Astrocyte (in vitro differentiated cells and primary cell): ENCODE results near the gene DOCK6. TPM values are rescaled to one million over a fixed set of nuclear protein-coding genes. Genes with fewer than 3 reads are reported as not detected.

ENCODE experiments used
- DNase-seq: peaks from one replicate; pipeline ENCODE4 v3.0.0-alpha.2; 2010; ENCODE audit warnings: low read depth
- FAIRE-seq: peaks from 2 replicates; lab custom pipeline; 2011; peaks lifted over from hg19 to GRCh38; lab: Jason Lieb, UNC
- H2AFZ ChIP-seq: 2 replicates; pipeline ENCODE4 v1.6.0; 2012; ENCODE audit warnings: low read depth, low read length, inconsistent platforms
- H3K27ac ChIP-seq: 2 replicates; pipeline ENCODE4 v1.5.1; 2011; ENCODE audit warnings: low read depth, low read length, inconsistent platforms
- H3K27me3 ChIP-seq: 2 replicates; pipeline ENCODE4 v1.6.0; 2011; ENCODE audit warnings: low read length, inconsistent platforms; ENCODE audit not compliant: insufficient read depth
- H3K36me3 ChIP-seq: 2 replicates; pipeline ENCODE4 v1.5.1; 2011; ENCODE audit warnings: low read length, inconsistent platforms; ENCODE audit not compliant: insufficient read depth
- H3K4me1 ChIP-seq: 2 replicates; pipeline ENCODE4 v1.5.1; 2011; ENCODE audit warnings: low read length, inconsistent platforms; ENCODE audit not compliant: insufficient read depth
- H3K4me2 ChIP-seq: 2 replicates; pipeline ENCODE4 v1.6.0; 2012; ENCODE audit warnings: low read length, inconsistent platforms
- H3K4me3 ChIP-seq: 2 replicates; pipeline ENCODE4 v1.5.1; 2011; ENCODE audit warnings: low read depth, mild to moderate bottlenecking, low read length, inconsistent platforms; ENCODE audit not compliant: insufficient read depth
- H3K79me2 ChIP-seq: 2 replicates; pipeline ENCODE4 v1.6.0; 2012; ENCODE audit warnings: mild to moderate bottlenecking, low read length, inconsistent platforms; ENCODE audit not compliant: insufficient read depth
- H3K9ac ChIP-seq: 2 replicates; pipeline ENCODE4 v1.6.0; 2012; ENCODE audit warnings: mild to moderate bottlenecking, low read length, inconsistent platforms
- H3K9me3 ChIP-seq: 2 replicates; pipeline ENCODE4 v1.5.1; 2012; ENCODE audit warnings: low read depth, mild to moderate bottlenecking, low read length, inconsistent platforms; ENCODE audit not compliant: insufficient read depth
- H4K20me1 ChIP-seq: 2 replicates; pipeline ENCODE4 v1.6.0; 2012; ENCODE audit warnings: low read length, inconsistent platforms; ENCODE audit not compliant: insufficient read depth
- H3K27ac Mint-ChIP-seq: one replicate; pipeline ENCODE4 v1.8.0; 2021; ENCODE audit warnings: mild to moderate bottlenecking, mixed read lengths; ENCODE audit not compliant: unreplicated experiment
- H3K27me3 Mint-ChIP-seq: one replicate; pipeline ENCODE4 v1.8.0; 2021; ENCODE audit warnings: low read depth, mixed read lengths; ENCODE audit not compliant: unreplicated experiment
- H3K36me3 Mint-ChIP-seq: one replicate; pipeline ENCODE4 v1.8.0; 2021; ENCODE audit warnings: low read depth, mixed read lengths; ENCODE audit not compliant: unreplicated experiment
- H3K4me1 Mint-ChIP-seq: one replicate; pipeline ENCODE4 v1.8.0; 2021; ENCODE audit warnings: low read depth, mixed read lengths; ENCODE audit not compliant: unreplicated experiment
- H3K4me3 Mint-ChIP-seq: one replicate; pipeline ENCODE4 v1.8.0; 2021; ENCODE audit warnings: mild to moderate bottlenecking, moderate library complexity, mixed read lengths; ENCODE audit not compliant: unreplicated experiment
- H3K9me3 Mint-ChIP-seq: one replicate; pipeline ENCODE4 v1.8.0; 2021; ENCODE audit warnings: mild to moderate bottlenecking, mixed read lengths; ENCODE audit not compliant: unreplicated experiment
- EZH2 ChIP-seq: IDR thresholded peaks from 2 replicates; pipeline ENCODE4 v1.6.1; 2012; ENCODE audit warnings: mild to moderate bottlenecking, low read length, inconsistent platforms; ENCODE audit not compliant: insufficient read depth
- total RNA-seq: library from RNA; stranded (reverse); gene quantifications from 2 replicates; pipeline ENCODE4 v1.2.1, GENCODE V29; 2021
- TF ChIP-seq, protein P1 (sequence below): IDR thresholded peaks from 2 replicates; pipeline ENCODE4 v1.5.1; 2011; ENCODE audit warnings: low read depth, mild to moderate bottlenecking, inconsistent platforms, low read length, moderate library complexity; ENCODE audit not compliant: insufficient read depth

Gene DOCK6
- total RNA-seq, 1 donor from 2014 or later = 38.3 TPM

DNA sequence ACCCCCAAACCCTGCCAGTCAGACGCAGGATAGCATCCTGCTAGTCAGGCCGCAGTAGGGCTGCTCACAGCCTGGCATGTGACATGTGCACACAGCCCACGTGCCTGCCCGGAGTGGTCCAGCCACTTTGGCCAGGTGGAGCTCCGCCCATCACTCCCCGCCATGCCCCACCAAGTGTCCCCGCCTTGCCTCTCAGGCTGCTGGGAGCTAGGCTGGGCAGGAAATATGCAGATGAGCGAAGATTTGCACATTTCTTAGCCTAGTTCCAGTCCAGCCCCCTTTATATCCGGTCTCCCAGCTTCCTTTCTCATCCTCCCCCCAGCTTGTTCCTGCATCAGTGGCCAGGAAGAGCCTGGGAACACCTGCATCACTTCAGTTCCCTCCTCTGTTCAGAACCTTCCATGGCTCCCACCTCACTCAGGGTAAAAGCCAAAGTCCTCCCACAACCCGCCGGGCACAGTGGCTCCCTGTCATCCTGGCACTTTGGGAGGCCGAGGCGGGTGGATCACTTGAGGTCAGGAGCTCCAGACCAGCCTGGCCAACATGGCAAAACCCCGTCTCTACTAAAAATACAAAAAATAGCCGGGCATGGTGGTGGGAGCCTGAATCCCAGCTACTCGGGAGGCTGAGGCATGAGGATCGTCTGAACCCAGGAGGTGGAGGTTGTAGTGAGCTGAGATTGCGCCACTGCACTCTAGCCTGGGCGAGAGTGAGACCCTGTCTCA, 2.3 kb upstream of the DOCK6 start:
- no peak for TF ChIP-seq EZH2
- TF ChIP-seq, protein P1, sequence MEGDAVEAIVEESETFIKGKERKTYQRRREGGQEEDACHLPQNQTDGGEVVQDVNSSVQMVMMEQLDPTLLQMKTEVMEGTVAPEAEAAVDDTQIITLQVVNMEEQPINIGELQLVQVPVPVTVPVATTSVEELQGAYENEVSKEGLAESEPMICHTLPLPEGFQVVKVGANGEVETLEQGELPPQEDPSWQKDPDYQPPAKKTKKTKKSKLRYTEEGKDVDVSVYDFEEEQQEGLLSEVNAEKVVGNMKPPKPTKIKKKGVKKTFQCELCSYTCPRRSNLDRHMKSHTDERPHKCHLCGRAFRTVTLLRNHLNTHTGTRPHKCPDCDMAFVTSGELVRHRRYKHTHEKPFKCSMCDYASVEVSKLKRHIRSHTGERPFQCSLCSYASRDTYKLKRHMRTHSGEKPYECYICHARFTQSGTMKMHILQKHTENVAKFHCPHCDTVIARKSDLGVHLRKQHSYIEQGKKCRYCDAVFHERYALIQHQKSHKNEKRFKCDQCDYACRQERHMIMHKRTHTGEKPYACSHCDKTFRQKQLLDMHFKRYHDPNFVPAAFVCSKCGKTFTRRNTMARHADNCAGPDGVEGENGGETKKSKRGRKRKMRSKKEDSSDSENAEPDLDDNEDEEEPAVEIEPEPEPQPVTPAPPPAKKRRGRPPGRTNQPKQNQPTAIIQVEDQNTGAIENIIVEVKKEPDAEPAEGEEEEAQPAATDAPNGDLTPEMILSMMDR = no peak
- Mint-ChIP-seq H3K4me1 (peaks cover 5% of the 10 kb centered on the region), H3K27me3 (peaks cover 23% of the 10 kb centered on the region), H3K4me3 (peak overlapping the region; percentile 73), H3K36me3 (no peaks in the 10 kb centered on the region), H3K27ac (no peak overlapping the region), H3K9me3 (no peaks in the 10 kb centered on the region)
- H3K79me2 ChIP-seq = no peaks in the 10 kb centered on the region
- H3K27ac ChIP-seq = no peak overlapping the region
- peaks cover 10% of the 10 kb centered on the region for H3K4me1 ChIP-seq
- H3K9me3 ChIP-seq = no peaks in the 10 kb centered on the region
- FAIRE-seq = no peak
- DNase-seq = no peak
- no peak overlapping the region for H3K9ac ChIP-seq
- H4K20me1 ChIP-seq = no peaks in the 10 kb centered on the region
- H2AFZ ChIP-seq = no peak overlapping the region
- H3K27me3 ChIP-seq = no peaks in the 10 kb centered on the region
- H3K36me3 ChIP-seq = no peaks in the 10 kb centered on the region
- H3K4me3 ChIP-seq = no peak overlapping the region
- H3K4me2 ChIP-seq = no peak overlapping the region

DNA sequence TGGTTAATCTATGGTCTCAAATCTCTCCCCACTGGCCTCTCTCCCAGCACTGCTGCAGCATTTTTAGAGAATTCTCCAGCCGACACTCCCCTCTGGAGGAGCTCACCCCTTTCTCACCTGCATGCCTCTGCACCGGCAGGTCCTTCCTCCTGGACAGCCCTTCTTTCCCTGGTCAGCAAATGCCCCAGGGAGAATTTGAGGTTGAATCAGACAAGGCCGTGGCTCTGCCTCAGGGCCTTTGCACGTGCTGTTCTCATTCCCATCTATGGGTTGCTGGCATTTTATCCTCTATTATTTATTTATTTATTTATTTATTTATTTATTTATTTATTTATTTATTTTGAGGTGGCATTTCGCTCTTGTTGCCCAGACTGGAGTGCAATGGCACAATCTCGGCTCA, 1.4 kb upstream of the DOCK6 start:
- TF ChIP-seq, protein P1 = no peak
- no peak for TF ChIP-seq EZH2
- H3K36me3 Mint-ChIP-seq = no peaks in the 10 kb centered on the region
- Histone ChIP-seq H3K36me3 (no peaks in the 10 kb centered on the region), H3K9ac (no peak overlapping the region), H3K9me3 (no peaks in the 10 kb centered on the region), H4K20me1 (no peaks in the 10 kb centered on the region), H3K27ac (no peak overlapping the region), H3K4me3 (no peak overlapping the region), H3K4me2 (no peak overlapping the region), H3K27me3 (no peaks in the 10 kb centered on the region), H2AFZ (no peak overlapping the region), H3K79me2 (no peaks in the 10 kb centered on the region), H3K4me1 (peaks cover 4% of the 10 kb centered on the region)
- peaks cover 2% of the 10 kb centered on the region for H3K4me1 Mint-ChIP-seq
- H3K9me3 Mint-ChIP-seq = no peaks in the 10 kb centered on the region
- peak overlapping the region; percentile 69 for H3K4me3 Mint-ChIP-seq
- peaks cover 22% of the 10 kb centered on the region for H3K27me3 Mint-ChIP-seq
- H3K27ac Mint-ChIP-seq = no peak overlapping the region
- DNase-seq (no peak), FAIRE-seq (no peak)

DNA sequence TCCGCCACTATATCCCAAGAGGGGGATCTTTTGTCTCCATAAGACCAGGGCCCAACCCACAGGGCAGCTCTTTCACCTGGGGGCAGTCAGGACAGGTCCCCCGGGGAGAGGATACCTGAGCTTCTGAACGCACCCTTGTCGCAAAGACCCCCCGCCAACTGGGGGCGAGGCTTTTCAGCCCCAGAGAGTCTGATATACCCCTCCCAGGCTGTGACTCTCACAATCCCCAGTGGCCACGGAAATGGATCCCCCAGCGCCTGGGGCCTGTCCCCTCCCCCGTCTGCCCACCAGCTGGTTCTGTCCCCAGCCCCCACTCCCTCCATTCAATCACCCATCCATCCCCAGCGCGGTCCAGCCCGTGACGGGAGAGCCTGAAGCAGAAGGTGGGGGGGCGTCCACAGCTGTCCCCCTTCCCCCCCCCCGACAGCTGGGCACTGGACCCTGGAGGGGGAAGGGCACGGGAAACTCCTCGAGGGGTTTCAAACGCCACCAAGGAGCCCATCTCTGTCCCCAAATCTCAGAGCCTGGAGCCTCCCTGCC, 823 bp downstream of the DOCK6 start:
- Mint-ChIP-seq H3K9me3 (no peaks in the 10 kb centered on the region), H3K4me3 (peak overlapping the region; percentile 83), H3K4me1 (peaks cover 2% of the 10 kb centered on the region), H3K27ac (no peak overlapping the region), H3K36me3 (no peaks in the 10 kb centered on the region), H3K27me3 (peaks cover 15% of the 10 kb centered on the region)
- peak overlapping the region; percentile 78 for H2AFZ ChIP-seq
- peaks cover 5% of the 10 kb centered on the region for H4K20me1 ChIP-seq
- TF ChIP-seq EZH2 = no peak
- TF ChIP-seq, protein P1 = no peak
- H3K79me2 ChIP-seq = no peaks in the 10 kb centered on the region
- H3K4me3 ChIP-seq = peak overlapping the region; percentile 61
- DNase-seq = no peak
- H3K9ac ChIP-seq = peak overlapping the region; percentile 75
- no peaks in the 10 kb centered on the region for H3K27me3 ChIP-seq
- peaks cover 4% of the 10 kb centered on the region for H3K4me1 ChIP-seq
- no peak for FAIRE-seq
- H3K9me3 ChIP-seq = no peaks in the 10 kb centered on the region
- no peak overlapping the region for H3K27ac ChIP-seq
- peak overlapping the region; percentile 89 for H3K4me2 ChIP-seq
- no peaks in the 10 kb centered on the region for H3K36me3 ChIP-seq
